Posterior cingulate gyrus (tissue), 11 donors: ENCODE results near the gene NDUFS7.

ENCODE experiments used
- DNase-seq, 10 donors: peaks; one replicate each; pipeline versions ENCODE4 v3.0.0 to v3.0.0-alpha.2; 2020 to 2021; ENCODE audit warnings: mixed read lengths in 3 of 10
- intact Hi-C: fragments of 100-400 bp; cut with DNase I; formaldehyde crosslinking; loops from one replicate; pipeline ENCODE4 v1.15.1; 2023

NDUFS7 gene

DNA sequence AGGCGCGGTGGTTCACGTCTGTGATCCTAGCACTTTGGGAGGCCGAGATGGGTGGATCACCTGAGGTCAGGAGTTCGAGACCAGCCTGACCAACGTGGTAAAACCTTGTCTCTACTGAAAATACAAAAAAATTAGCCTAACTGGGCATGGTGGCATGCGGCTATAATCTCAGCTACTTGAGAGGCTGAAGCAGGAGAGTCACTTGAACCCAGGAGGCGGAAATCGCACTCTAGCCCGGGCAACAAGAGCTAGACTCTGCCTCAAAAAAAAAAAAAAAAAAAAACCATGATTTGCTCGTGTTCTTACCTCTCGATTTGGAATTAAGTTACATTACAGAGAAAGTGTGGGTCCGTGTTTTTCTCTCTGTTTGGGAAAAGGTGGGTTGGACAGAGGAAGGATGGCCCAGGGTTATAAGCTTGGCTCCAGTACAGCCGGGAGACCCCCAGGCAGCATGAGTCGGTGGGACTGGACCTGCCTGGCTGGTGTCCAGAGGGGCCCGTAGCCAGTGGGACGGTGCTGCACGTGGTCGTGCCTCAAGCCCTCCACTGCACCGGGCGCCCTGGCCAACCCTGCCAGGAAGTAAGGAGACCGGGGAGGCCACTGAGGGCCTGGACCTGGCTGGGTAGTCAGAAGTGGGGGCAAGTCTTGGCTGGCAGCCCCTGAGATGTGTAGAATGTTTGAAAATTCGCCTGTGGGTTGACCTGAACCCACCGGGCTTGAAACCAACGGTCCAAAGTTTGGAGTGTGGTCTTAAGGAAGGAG, 58.2 kb downstream of the NDUFS7 start:
- DNase-seq: no peak
- intact Hi-C loops: no loop called here
